OCI-LY3 (cell line): ENCODE data around the gene DNAJC4.

Experiments
- H2AFZ ChIP-seq: fragments of 200-600, 300-600 bp; shearing (Covaris generic); 2 replicates; pipeline ENCODE4 v1.6.0; 2014; ENCODE audit warnings: antibody characterized with exemption, low read depth, low read length
- H3K27ac ChIP-seq: fragments of 200-600, 300-600 bp; sonication (generic); 2 replicates; pipeline ENCODE4 v1.5.1; 2014; ENCODE audit warnings: mild to moderate bottlenecking, low read length, moderate library complexity, mixed read lengths
- H3K27me3 ChIP-seq: fragments of 200-600, 300-600 bp; sonication (generic); 2 replicates; pipeline ENCODE4 v1.6.1; 2014; ENCODE audit warnings: low read depth, low read length, mixed read lengths
- H3K36me3 ChIP-seq: fragments of 200-600, 300-600 bp; sonication (generic); replicated peaks from 2 replicates; pipeline ENCODE3; 2014; ENCODE audit warnings: low read depth, low read length, mixed read lengths
- H3K4me1 ChIP-seq: fragments of 300-600, 200-600 bp; sonication (generic); 2 replicates; pipeline ENCODE4 v1.6.1; 2014; ENCODE audit warnings: low read length, mixed read lengths
- H3K4me2 ChIP-seq: fragments of 200-600, 300-600 bp; sonication (generic); 2 replicates; pipeline ENCODE4 v1.6.1; 2014; ENCODE audit warnings: low read length, mixed read lengths
- H3K4me3 ChIP-seq: fragments of 300-600, 200-600 bp; sonication (generic); 2 replicates; pipeline ENCODE4 v1.5.1; 2014; ENCODE audit warnings: antibody characterized with exemption, mild to moderate bottlenecking, low read length, moderate library complexity
- H3K79me2 ChIP-seq: fragments of 300-600, 200-600 bp; shearing (Covaris generic); 2 replicates; pipeline ENCODE4 v1.6.1; 2014; ENCODE audit warnings: mild to moderate bottlenecking, low read length, mixed read lengths
- H3K9ac ChIP-seq: fragments of 300-600, 200-600 bp; shearing (Covaris generic); 2 replicates; pipeline ENCODE4 v1.6.0; 2014; ENCODE audit warnings: mild to moderate bottlenecking, low read length, moderate library complexity
- H3K9me3 ChIP-seq: fragments of 200-600, 300-600 bp; shearing (Covaris generic); 2 replicates; pipeline ENCODE4 v1.6.1; 2014; ENCODE audit warnings: low read length, mixed read lengths; ENCODE audit not compliant: insufficient read depth
- H4K20me1 ChIP-seq: fragments of 200-600, 300-600 bp; sonication (generic); 2 replicates; pipeline ENCODE4 v1.6.1; 2016; ENCODE audit warnings: low read length, mixed read lengths; ENCODE audit not compliant: insufficient read depth
- EZH2phosphoT487 ChIP-seq: fragments of 200-600 bp; shearing (Covaris generic); IDR thresholded peaks from 2 replicates; pipeline ENCODE4 v1.6.1; 2018; ENCODE audit warnings: antibody characterized with exemption, mixed run types, low read depth
- TF ChIP-seq, protein P1 (sequence below): fragments of 200-600, 300-600 bp; sonication (generic); IDR thresholded peaks from 2 replicates; pipeline ENCODE4 v1.5.1; 2014; ENCODE audit warnings: antibody characterized with exemption, low read length, low read depth

Gene DNAJC4

DNA sequence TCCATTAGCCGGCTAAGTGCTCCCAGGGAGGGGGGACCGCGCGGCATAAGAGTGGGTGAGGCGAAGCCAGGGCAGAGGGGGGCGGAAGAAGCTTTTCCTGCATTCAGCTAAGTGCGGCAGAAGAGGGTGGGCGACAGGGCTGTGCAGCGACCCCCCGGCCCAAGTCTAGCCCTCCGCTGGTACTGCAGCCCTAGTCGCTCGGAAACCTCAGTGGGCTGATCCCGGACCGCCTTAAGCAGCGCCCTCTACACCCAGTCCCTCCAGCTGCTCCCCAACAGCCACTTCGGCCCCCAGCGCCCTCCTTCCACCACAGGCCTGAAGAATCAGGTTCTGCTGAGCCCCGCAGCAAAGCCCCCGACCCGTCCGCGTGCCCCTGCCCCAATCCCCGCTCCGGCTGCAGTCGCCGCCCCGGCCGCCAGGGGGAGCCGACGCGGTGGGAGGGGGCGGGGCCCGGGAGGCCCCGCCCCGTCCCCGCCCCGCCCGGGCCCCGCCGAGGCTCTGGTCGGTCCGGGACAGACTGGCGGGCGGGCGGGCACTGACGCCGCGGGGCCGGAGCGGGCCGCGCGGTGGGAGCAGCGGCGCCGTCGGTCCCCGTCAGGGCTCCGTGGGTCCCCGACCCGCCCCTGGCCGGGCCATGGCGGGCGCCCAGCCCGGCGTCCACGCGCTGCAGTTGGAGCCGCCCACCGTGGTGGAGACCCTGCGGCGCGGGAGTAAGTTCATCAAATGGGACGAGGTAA, 20.8 kb downstream of the DNAJC4 start, which contains the start of gene PLCB3:
PLCB3 (plus strand) TSS at position 515 of the 737 bp plus-strand sequence; CDS start at position 635, 120 bp downstream.
- Histone ChIP-seq H4K20me1 (peaks cover 11% of the 10 kb centered on the region; the same call in 1 of the 2 replicates), H3K4me3 (peak within 1 kb of the TSS; percentile 93), H3K4me2 (peak within 1 kb of the TSS; percentile 92), H3K9me3 (no peaks in the 10 kb centered on the region), H2AFZ (peak within 1 kb of the TSS; percentile 66; the same call in 1 of the 2 replicates), H3K9ac (peak within 1 kb of the TSS; percentile 88), H3K27ac (peak within 1 kb of the TSS; percentile 36), H3K79me2 (peaks cover 31% of the 10 kb centered on the region), H3K4me1 (peaks cover 33% of the 10 kb centered on the region), H3K27me3 (no peaks in the 10 kb centered on the region), H3K36me3 (peaks cover 6% of the 10 kb centered on the region)
- TF ChIP-seq, protein P1, sequence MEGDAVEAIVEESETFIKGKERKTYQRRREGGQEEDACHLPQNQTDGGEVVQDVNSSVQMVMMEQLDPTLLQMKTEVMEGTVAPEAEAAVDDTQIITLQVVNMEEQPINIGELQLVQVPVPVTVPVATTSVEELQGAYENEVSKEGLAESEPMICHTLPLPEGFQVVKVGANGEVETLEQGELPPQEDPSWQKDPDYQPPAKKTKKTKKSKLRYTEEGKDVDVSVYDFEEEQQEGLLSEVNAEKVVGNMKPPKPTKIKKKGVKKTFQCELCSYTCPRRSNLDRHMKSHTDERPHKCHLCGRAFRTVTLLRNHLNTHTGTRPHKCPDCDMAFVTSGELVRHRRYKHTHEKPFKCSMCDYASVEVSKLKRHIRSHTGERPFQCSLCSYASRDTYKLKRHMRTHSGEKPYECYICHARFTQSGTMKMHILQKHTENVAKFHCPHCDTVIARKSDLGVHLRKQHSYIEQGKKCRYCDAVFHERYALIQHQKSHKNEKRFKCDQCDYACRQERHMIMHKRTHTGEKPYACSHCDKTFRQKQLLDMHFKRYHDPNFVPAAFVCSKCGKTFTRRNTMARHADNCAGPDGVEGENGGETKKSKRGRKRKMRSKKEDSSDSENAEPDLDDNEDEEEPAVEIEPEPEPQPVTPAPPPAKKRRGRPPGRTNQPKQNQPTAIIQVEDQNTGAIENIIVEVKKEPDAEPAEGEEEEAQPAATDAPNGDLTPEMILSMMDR, result peak; percentile 67
- TF ChIP-seq EZH2phosphoT487, result no peak

DNA sequence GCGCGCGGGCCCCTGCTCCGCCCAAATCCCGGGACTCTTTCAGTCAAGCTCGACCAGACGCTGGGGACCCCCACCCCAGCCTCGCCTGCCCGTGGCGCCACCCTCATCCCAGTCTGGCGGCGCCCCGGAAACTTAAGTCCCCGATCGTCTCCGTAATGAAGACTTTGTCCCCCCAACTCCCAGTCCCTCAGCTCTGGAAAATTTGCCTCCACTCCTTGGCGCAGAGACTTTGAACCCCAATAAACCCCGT, 21.3 kb downstream of the DNAJC4 start:
- H3K4me1 ChIP-seq, result peaks cover 33% of the 10 kb centered on the region
- H3K27ac ChIP-seq, result peak overlapping the region; percentile 36; the same call in 1 of the 2 replicates
- H3K79me2 ChIP-seq, result peaks cover 27% of the 10 kb centered on the region
- H3K9me3 ChIP-seq, result no peaks in the 10 kb centered on the region
- H3K36me3 ChIP-seq, result peaks cover 10% of the 10 kb centered on the region
- H3K4me3 ChIP-seq, result peak overlapping the region; percentile 93
- H4K20me1 ChIP-seq, result peaks cover 11% of the 10 kb centered on the region; the same call in 1 of the 2 replicates
- peak overlapping the region; percentile 78 for H3K4me2 ChIP-seq
- H3K9ac ChIP-seq, result peak overlapping the region; percentile 88
- no peak for TF ChIP-seq EZH2phosphoT487
- TF ChIP-seq, protein P1, result no peak
- H2AFZ ChIP-seq, result no peak overlapping the region
- no peaks in the 10 kb centered on the region for H3K27me3 ChIP-seq

DNA sequence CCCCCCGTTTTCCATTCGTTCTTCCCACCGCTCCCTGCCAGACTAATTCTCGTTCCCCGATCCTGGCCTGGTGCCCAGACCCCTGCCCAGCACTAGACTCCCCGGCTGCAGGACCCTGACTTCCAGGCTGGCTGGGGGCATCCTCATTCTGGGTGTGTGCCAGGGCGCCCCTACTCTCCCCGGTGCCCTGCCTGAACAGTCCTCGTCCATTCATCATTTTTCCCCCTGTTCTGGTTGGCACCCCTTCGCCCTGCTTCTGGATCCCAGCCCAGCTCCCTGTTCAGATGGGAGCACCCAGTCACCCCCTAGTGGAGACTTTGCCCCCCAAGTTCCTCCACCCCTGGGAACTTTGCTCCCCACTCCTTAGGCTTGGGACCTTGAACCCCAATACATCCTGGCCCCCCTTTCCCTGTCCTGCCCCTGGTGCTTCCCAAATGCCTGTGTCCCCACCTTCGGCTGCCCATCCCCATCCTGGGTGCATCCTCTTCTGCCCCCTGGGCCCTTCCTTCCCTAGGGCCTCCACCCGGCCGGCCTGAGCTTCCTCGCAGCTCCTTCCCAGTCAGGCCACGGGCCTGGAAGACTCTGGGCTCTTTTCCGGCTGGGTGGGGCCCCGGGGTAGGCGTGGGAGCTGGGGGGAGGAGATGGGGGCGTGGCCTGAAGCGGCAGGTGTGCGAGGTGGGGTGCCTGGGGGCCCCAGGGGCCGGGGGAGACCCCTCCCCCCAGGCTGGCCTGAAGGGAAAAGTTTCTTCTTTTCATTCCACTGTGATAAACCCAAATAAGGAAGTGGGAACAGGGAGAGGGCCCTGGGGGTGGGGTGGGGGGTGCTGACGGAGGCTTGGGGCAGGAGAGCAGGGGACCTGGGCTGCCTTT, 21.9 kb downstream of the DNAJC4 start:
- Histone ChIP-seq H3K4me3 (peak overlapping the region; percentile 93), H3K36me3 (peaks cover 11% of the 10 kb centered on the region), H3K9me3 (no peaks in the 10 kb centered on the region), H3K27me3 (no peaks in the 10 kb centered on the region), H3K4me2 (peak overlapping the region; percentile 78), H4K20me1 (peaks cover 11% of the 10 kb centered on the region; the same call in 1 of the 2 replicates), H3K79me2 (peaks cover 22% of the 10 kb centered on the region), H3K27ac (peak overlapping the region; percentile 36), H3K4me1 (peaks cover 33% of the 10 kb centered on the region), H2AFZ (no peak overlapping the region), H3K9ac (peak overlapping the region; percentile 88)
- TF ChIP-seq, protein P1, result peak; percentile 61
- no peak for TF ChIP-seq EZH2phosphoT487

DNA sequence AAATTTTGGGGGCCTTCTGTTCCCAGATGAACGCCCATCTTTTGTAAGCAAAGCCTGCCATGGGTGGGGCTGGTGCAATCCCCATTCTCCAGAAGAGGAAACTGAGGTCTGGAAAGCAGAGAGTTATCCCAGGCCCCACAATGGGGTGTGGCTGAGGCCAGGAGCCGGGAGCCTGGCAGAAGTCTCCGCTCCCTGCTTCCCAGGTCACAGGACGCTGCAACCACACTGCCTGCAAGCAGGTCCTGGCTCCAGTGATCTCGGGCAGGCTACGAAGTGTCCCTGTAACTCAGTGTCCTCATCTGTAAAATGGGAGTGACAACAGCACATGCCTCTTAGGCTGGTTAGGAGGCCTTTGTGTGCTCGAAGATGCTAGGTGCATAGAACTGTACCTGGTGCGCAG, 22.7 kb downstream of the DNAJC4 start:
- Histone ChIP-seq H3K4me1 (peaks cover 28% of the 10 kb centered on the region), H3K9ac (peak overlapping the region; percentile 88), H3K79me2 (peaks cover 22% of the 10 kb centered on the region), H3K27ac (peak overlapping the region; percentile 36), H3K4me2 (peak overlapping the region; percentile 78), H3K9me3 (no peaks in the 10 kb centered on the region), H2AFZ (no peak overlapping the region), H3K27me3 (no peaks in the 10 kb centered on the region), H3K36me3 (peaks cover 11% of the 10 kb centered on the region), H3K4me3 (peak overlapping the region; percentile 93), H4K20me1 (peaks cover 11% of the 10 kb centered on the region; the same call in 1 of the 2 replicates)
- TF ChIP-seq EZH2phosphoT487, result no peak
- TF ChIP-seq, protein P1, result no peak
